LNCaP clone FGC (cell line): Measurements from ENCODE around the gene KMT2A.
"Not testable (repeated sequence)": the region's sequence is repeated elsewhere in the genome, so short reads cannot be mapped to it uniquely, and the experiment has no call there.

ENCODE experiments used
- DNase-seq: peaks from one replicate; pipeline ENCODE4 v3.0.0-alpha.2; 2011; ENCODE audit warnings: low read depth
- H3K4me3 ChIP-seq: 2 replicates; pipeline ENCODE4 v1.5.1; 2011; ENCODE audit warnings: mild to moderate bottlenecking, low read depth, low read length, control low read depth
- TF ChIP-seq, protein P1 (sequence below): IDR thresholded peaks from 2 replicates; pipeline ENCODE4 v1.5.1; 2012; ENCODE audit warnings: mild to moderate bottlenecking; ENCODE audit not compliant: control insufficient read depth, insufficient read depth; ENCODE audit errors: extremely low read depth

KMT2A gene

DNA sequence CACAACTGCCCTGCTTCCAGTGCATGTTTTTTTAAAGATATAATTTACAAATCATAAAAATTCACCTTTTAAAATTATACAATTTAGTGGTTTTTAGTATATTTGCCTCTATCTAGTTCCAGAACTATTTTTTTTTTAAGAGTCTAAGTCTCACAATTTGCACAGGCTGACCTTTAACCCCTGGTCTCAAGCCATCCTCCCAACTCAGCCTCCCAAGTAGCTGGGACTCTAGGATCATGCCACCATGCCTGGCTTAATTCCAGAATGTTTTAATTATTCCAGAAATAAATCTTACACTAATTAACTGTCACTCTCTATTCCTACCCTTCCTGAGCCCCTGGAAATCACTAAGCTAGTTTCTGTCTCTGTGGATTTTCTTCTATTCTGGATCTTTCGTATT, 134.5 kb downstream of the KMT2A start:
- TF ChIP-seq, protein P1, sequence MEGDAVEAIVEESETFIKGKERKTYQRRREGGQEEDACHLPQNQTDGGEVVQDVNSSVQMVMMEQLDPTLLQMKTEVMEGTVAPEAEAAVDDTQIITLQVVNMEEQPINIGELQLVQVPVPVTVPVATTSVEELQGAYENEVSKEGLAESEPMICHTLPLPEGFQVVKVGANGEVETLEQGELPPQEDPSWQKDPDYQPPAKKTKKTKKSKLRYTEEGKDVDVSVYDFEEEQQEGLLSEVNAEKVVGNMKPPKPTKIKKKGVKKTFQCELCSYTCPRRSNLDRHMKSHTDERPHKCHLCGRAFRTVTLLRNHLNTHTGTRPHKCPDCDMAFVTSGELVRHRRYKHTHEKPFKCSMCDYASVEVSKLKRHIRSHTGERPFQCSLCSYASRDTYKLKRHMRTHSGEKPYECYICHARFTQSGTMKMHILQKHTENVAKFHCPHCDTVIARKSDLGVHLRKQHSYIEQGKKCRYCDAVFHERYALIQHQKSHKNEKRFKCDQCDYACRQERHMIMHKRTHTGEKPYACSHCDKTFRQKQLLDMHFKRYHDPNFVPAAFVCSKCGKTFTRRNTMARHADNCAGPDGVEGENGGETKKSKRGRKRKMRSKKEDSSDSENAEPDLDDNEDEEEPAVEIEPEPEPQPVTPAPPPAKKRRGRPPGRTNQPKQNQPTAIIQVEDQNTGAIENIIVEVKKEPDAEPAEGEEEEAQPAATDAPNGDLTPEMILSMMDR: no peak
- no peak overlapping the region for H3K4me3 ChIP-seq
- DNase-seq: no peak

DNA sequence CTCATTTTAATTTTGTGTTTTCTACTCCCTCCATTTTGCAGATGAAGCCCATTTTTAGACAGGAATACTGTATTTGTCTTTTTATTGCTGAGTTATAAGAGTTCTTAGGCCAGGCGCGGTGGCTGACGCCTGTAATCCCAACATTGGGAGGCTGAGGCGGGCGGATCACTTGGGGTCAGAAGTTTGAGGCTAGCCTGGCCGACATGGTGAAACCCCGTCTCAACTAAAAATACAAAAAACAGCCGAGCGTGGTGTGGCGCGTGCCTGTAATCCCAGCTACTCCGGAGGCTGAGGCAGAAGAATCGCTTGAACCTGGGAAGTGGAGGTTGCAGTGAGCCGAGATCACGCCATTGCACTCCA, 135.4 kb downstream of the KMT2A start:
- DNase-seq: not testable (repeated sequence)
- H3K4me3 ChIP-seq: peak overlapping the region; percentile 90

DNA sequence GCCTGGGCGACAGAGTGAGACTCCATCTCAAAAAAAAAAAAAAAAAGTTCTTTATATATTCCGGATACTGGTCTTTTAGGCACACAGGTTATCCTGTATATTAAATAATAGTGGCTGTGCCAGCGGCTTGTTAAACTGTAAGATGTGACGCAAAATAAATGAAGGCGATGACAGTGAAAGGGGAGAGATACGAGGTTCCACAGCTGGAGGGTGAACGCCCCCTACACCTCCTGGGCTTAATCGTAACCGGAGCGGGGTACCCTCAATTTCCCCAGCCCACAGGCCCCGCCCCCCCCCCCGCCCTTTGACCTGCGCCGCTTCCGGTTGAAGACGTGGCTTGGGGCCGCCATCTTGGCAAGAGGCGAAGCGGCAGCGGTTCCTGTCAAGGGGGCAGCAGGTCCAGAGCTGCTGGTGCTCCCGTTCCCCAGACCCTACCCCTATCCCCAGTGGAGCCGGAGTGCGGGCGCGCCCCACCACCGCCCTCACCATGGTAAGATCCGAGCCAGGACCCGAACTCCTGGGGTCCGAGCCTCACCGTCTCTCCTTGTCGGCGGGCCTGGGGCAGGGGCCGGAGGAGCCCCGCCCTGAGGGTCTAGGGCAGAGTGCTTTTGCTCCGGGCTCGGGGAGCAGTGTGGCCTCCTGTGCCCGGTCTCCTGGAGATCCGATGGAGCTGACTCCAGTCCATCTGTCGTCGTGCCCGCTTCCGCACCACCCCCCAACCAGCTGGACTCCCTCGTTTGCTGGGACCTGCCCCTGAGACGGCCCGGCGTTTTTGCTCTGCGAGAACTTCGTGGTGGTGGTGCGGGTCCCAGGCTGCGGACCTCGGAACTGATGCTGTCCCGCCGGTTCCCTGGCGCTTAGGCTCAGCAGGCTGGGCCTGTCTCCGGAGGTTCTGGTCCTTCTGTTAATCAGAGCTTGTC, 136.0 kb downstream of the KMT2A start, which contains the start of gene ARCN1:
Gene ARCN1, plus strand, starts transcription at position 349 of the 920 bp plus-strand sequence. Its CDS starts 139 bp downstream, at position 488.
- no peak for DNase-seq
- TF ChIP-seq, protein P1: no peak
- H3K4me3 ChIP-seq: peak within 1 kb of the TSS; percentile 90

DNA sequence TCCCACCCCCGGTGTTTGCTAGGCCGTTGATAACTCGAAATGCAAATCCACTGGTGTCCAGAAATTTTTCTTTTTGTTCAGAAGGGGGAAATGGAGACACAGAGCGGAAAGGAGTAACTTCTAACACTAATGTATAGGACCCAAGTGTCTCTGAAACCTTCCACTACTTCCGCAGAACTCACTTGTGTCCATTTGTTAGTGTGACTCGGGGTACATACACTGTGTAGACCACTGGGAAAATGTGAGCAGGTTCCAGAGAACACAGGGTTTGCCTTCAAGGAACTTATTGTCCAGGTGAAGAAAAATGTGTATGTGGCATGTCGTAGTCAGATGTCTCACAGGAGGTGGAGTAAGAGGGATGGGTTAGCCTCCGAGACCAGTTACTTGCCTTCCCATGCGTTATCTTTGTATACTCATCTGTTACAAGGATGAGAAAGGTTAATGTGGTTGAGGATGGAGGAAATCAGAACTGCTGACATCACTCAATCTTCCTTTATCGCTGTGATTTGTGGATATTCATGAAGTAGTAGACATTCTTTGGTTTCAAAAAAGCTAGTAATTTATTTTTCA, 136.8 kb downstream of the KMT2A start:
- no peak for DNase-seq
- TF ChIP-seq, protein P1: no peak
- peak overlapping the region; percentile 90 for H3K4me3 ChIP-seq

DNA sequence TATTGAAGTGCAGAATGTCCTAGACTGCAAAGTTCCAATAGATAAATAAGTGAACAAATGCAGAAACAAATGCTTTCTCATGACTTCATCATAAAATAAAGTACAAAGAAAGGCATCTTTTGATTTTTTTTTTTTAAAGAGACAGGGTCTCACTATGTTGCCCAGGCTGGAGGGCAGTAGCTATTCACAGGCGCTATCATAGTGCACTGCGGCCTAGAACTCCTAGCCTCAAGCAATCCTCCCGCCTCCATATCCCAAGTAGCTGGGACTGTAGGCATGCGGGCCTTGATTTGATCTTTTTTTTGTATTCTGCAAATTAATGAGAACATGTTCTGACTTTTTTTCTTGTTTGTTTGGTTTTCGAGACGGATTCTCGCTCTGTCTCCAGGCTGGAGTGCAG, 138.3 kb downstream of the KMT2A start:
- TF ChIP-seq, protein P1: no peak
- H3K4me3 ChIP-seq: no peak overlapping the region
- no peak for DNase-seq
